Kidney epithelial cell (primary cell): Measurements from ENCODE around the gene XCL1. TPM values are rescaled to one million over a fixed set of nuclear protein-coding genes. Genes with fewer than 3 reads are reported as not detected.
"Not testable (repeated sequence)": the region's sequence is repeated elsewhere in the genome, so short reads cannot be mapped to it uniquely, and the experiment has no call there.

ENCODE experiments used
- DNase-seq: peaks from one replicate; pipeline ENCODE4 v3.0.0-alpha.2; 2010; ENCODE audit warnings: low read depth
- H3K27me3 ChIP-seq: 2 replicates; pipeline ENCODE4 v1.6.0; 2011; ENCODE audit warnings: low read length; ENCODE audit not compliant: control insufficient read depth, insufficient read depth
- H3K36me3 ChIP-seq: 2 replicates; pipeline ENCODE4 v1.5.1; 2011; ENCODE audit warnings: low read length; ENCODE audit not compliant: control insufficient read depth, insufficient read depth
- H3K4me3 ChIP-seq: 2 replicates; pipeline ENCODE4 v1.5.1; 2011; ENCODE audit warnings: low read depth, mild to moderate bottlenecking, control low read depth, low read length
- CTCF ChIP-seq: IDR thresholded peaks from 2 replicates; pipeline ENCODE4 v1.5.1; 2011; ENCODE audit warnings: mild to moderate bottlenecking, moderate library complexity, low read length, control low read depth, inconsistent platforms; ENCODE audit not compliant: insufficient read depth, poor library complexity, severe bottlenecking
- total RNA-seq: library from RNA; depleted of rRNA; stranded (reverse); fragments of >200 nt; gene quantifications from 2 replicates; pipeline ENCODE4 v1.2.3, GENCODE V29; 2015

Gene XCL1
- total RNA-seq, 1 donor from 2014 or later, result not detected

- H3K4me3 ChIP-seq, result no peak overlapping the region
- no peaks in the 10 kb centered on the region for H3K27me3 ChIP-seq
- DNase-seq, result no peak
- no peak for TF ChIP-seq CTCF
- no peaks in the 10 kb centered on the region for H3K36me3 ChIP-seq
Observed at GRCh38 chr1:168589167-168589566, 12.8 kb downstream of the XCL1 start.

- H3K4me3 ChIP-seq, result no peak overlapping the region
- no peak for TF ChIP-seq CTCF
Observed at GRCh38 chr1:168591066-168591465, 14.7 kb downstream of the XCL1 start.

DNA sequence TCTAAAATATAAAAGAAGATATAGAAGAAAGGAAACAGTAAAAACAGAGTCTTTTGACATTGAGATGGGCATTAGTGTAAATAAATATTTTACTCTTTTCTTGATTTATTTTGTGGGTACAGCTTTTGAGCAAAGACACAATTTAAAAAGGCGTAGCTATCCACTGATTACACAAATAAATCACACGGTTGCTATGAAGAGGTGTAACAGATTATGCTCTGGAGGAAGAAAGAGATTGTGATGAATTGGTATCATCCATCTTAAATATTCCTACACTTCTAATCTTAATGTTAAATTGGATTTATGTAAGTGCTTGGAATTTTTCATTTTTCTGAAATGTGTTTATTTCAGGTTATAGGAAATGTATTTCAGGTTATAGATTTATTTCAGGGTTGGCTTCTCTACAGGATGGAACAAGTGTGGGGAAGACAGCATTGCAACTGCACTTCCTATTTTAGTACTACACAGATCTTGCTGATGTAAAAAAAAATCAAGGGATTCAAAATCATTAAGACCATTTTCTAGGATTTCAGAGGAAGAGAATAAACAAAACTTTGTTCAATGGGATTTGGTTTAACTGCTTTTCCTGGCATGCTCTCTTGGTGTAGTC is 15.3 kb downstream of the XCL1 start:
- no peak for TF ChIP-seq CTCF
- Histone ChIP-seq H3K27me3 (no peaks in the 10 kb centered on the region), H3K36me3 (no peaks in the 10 kb centered on the region), H3K4me3 (no peak overlapping the region)
- DNase-seq, result no peak

More at GRCh38 chr1:168591066-168591465, 14.7 kb downstream of the XCL1 start:
- H3K27me3 ChIP-seq, result no peaks in the 10 kb centered on the region
- no peaks in the 10 kb centered on the region for H3K36me3 ChIP-seq
- no peak for DNase-seq

DNA sequence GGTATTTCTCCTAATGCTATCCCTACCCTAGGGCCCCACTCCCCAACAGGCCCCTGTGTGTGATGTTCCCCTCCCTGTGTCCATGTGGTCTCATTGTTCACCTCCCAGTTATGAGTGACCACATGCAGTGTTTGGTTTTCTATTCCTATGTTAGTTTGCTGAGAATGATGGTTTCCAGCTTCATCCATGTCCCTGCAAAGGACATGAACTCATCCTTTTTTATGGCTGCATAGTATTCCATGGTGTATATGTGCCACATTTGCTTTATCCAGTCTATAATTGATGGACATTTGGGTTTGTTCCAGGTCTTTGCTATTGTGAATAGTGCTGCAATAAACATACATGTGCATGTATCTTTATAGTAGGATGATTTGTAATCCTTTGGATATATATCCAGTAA is 19.0 kb downstream of the XCL1 start:
- not testable (repeated sequence) for H3K4me3 ChIP-seq, H3K36me3 ChIP-seq, DNase-seq, H3K27me3 ChIP-seq

DNA sequence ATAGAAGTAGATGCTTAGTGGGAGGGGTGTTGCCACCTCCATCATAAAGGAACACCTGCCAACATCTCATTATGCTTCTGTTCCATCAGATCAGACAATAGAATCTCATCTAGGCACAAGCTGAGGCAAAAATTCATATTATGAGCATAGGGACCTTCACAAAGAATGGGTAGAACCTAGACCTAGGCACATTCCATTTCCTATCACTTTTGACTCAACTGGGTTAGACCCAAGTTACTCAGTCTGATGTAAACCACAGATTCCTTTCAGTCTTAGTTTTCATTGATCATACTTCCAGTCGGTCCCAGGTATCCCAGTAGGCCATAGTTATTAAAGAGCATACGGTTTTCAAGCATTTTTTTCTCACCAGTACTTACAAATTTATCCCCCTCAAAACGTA is 21.7 kb downstream of the XCL1 start:
- H3K27me3 ChIP-seq, result no peaks in the 10 kb centered on the region
- TF ChIP-seq CTCF, result no peak
- no peaks in the 10 kb centered on the region for H3K36me3 ChIP-seq
- no peak for DNase-seq
- H3K4me3 ChIP-seq, result no peak overlapping the region

DNA sequence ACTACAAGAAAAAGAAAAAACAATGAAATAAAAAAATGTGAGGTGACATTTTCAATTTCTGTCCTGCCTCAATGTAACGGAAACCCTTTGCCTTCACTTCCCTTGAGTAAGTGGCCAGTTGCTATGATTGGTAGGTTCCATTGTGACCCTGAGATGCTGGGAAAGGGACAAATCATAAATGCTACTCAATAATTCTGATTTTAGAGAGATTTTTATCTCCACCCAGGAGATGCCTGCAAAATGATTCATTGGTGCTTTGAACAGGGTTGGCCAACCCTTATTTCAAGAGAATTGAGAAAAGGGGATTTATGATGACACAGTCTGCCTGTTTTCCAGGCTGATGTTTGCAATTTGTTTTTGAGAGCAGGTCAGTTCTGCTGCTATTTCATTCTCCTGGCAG is 22.5 kb downstream of the XCL1 start:
- DNase-seq, result no peak
- Histone ChIP-seq H3K27me3 (no peaks in the 10 kb centered on the region), H3K36me3 (no peaks in the 10 kb centered on the region), H3K4me3 (no peak overlapping the region)
- no peak for TF ChIP-seq CTCF
